HG03558 (cell line): ENCODE results near the gene C19orf85.
A peak's percentile ranks its signal among the peaks of the same experiment; 100 is the strongest.
"Not testable (repeated sequence)": the region's sequence is repeated elsewhere in the genome, so short reads cannot be mapped to it uniquely, and the experiment has no call there.

Experiments used
- ATAC-seq: cut with Tn5 transposase; IDR thresholded peaks from one replicate; pipeline ENCODE4 v1.9.1; 2021; ENCODE audit warnings: moderate number of reproducible peaks; ENCODE audit not compliant: unreplicated experiment; ENCODE audit errors: extremely low read depth

Gene C19orf85

GRCh38 chr19:55464662-55465054 is at the start of gene C19orf85:
TSS of gene C19orf85 (minus strand) at chr19:55464751. CDS start at chr19:55464554, 197 bp downstream.
- ATAC-seq = no peak

- ATAC-seq = no peak
Observed at GRCh38 chr19:55508120-55508519, 43.6 kb upstream of the C19orf85 start.

GRCh38 chr19:55504981-55505380 is 40.4 kb upstream of the C19orf85 start:
- no peak for ATAC-seq

GRCh38 chr19:55504252-55504603 is 39.7 kb upstream of the C19orf85 start:
- no peak for ATAC-seq

GRCh38 chr19:55503502-55504251 is 39.1 kb upstream of the C19orf85 start:
- peak; percentile 71 for ATAC-seq

- ATAC-seq = no peak
Observed at GRCh38 chr19:55503157-55503501, 38.6 kb upstream of the C19orf85 start.

GRCh38 chr19:55502197-55502952 is 37.8 kb upstream of the C19orf85 start:
- no peak for ATAC-seq

GRCh38 chr19:55500368-55500952 is 35.9 kb upstream of the C19orf85 start:
- ATAC-seq = no peak

- no peak for ATAC-seq
Observed at GRCh38 chr19:55498246-55498840, 33.8 kb upstream of the C19orf85 start.

GRCh38 chr19:55497763-55498162 is 33.2 kb upstream of the C19orf85 start:
- ATAC-seq = no peak

GRCh38 chr19:55496820-55497219 is 32.3 kb upstream of the C19orf85 start:
- not testable (repeated sequence) for ATAC-seq

GRCh38 chr19:55495646-55496349 is 31.2 kb upstream of the C19orf85 start:
- ATAC-seq = no peak

GRCh38 chr19:55494172-55494761 is 29.7 kb upstream of the C19orf85 start:
- ATAC-seq = no peak

- no peak for ATAC-seq
Observed at GRCh38 chr19:55493645-55494171, 29.2 kb upstream of the C19orf85 start.

GRCh38 chr19:55493052-55493644 is 28.6 kb upstream of the C19orf85 start:
- ATAC-seq = no peak

- no peak for ATAC-seq
Observed at GRCh38 chr19:55492362-55492944, 27.9 kb upstream of the C19orf85 start.

GRCh38 chr19:55491546-55492360 is 27.2 kb upstream of the C19orf85 start:
- ATAC-seq = no peak
